Muscle layer of duodenum (tissue), 2 donors: ENCODE measurements around the gene ADCY2.

Experiments used
- H3K27ac ChIP-seq: one replicate; pipeline ENCODE4 v1.7.0; 2013; ENCODE audit warnings: mild to moderate bottlenecking, low read length
- H3K27me3 ChIP-seq: one replicate; pipeline ENCODE4 v1.7.0; 2013; ENCODE audit warnings: low read depth, mild to moderate bottlenecking, control low read depth, low read length
- H3K36me3 ChIP-seq, 2 donors: one replicate each; pipeline ENCODE4 v1.7.0; 2013; ENCODE audit warnings: low read length in 2 of 2, control low read depth in 1 of 2, mild to moderate bottlenecking in 1 of 2; ENCODE audit not compliant: insufficient read depth in 2 of 2, control insufficient read depth in 1 of 2
- H3K4me1 ChIP-seq, 2 donors: one replicate each; pipeline ENCODE4 v1.7.0; 2013; ENCODE audit warnings: low read length in 2 of 2, mild to moderate bottlenecking in 2 of 2, control low read depth in 1 of 2, moderate library complexity in 1 of 2; ENCODE audit not compliant: insufficient read depth in 2 of 2, control insufficient read depth in 1 of 2
- H3K4me3 ChIP-seq, 2 donors: one replicate each; pipeline ENCODE4 v1.7.0; 2013; ENCODE audit warnings: low read length in 2 of 2, low read depth in 1 of 2, mild to moderate bottlenecking in 1 of 2
- H3K9me3 ChIP-seq, 2 donors: one replicate each; pipeline ENCODE4 v1.7.0; 2013; ENCODE audit warnings: low read length in 2 of 2, control low read depth in 1 of 2, mild to moderate bottlenecking in 1 of 2; ENCODE audit not compliant: control insufficient read depth in 1 of 2
- donor health status: healthy.

The ADCY2 gene

DNA sequence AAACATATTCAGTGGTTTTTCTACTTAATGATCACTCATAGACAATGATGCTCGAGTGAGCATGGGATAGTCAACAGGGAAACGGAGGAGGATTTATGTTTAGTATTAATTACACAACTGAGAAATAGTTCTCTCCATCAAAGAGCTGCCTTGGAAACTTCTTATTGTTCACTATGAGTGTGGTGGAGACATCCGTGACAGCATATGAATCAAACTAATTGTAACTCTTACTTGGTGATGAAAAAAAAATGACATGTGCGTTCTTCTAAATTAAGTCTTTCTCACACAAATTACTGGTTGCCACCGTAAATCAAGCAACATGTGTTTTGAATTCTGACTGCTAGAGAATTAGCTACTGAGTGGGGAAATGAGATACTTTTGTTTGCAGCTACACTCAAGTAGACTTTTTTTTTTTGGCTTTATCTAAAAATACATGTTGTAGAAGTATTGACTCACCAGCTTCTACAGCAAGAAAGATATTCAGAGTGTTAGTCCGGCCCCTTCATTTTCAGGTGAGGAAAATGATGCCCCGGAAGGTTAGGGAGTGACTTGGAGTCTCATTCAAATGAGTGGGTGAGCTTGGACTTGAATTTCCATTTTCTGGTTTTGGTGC, 275.5 kb downstream of the ADCY2 start:
- Histone ChIP-seq H3K27ac (no peak overlapping the region), H3K27me3 (no peaks in the 10 kb centered on the region), H3K36me3 (no peaks in the 10 kb centered on the region), H3K4me3 (no peak overlapping the region), H3K9me3 (no peaks in the 10 kb centered on the region), H3K4me1 (no peaks in the 10 kb centered on the region)

DNA sequence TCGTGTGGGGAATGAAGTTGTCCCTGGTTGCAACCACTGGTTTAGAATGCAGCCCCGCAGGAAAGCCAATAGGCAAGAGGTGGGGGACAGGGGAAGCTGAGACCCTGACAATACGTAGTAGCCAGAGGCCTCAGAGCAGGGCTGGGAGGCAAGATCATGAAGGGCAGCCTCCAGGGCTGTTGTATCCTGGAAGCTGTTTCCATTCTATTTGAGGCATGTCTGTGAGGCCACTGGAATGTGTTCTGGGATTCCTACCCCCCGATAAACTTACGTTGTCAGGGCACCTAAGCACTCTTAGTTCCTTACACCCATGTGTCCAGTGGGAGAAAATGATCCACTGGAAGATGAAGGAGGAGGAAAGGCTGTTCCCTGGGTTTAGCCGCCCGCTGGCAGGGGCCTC, 277.7 kb downstream of the ADCY2 start:
- H3K9me3 ChIP-seq = no peaks in the 10 kb centered on the region
- H3K27ac ChIP-seq = no peak overlapping the region
- H3K4me1 ChIP-seq = peaks cover 0 to 6% of the 10 kb centered on the region in 2 donors
- H3K27me3 ChIP-seq = no peaks in the 10 kb centered on the region
- no peak overlapping the region for H3K4me3 ChIP-seq
- no peaks in the 10 kb centered on the region for H3K36me3 ChIP-seq

DNA sequence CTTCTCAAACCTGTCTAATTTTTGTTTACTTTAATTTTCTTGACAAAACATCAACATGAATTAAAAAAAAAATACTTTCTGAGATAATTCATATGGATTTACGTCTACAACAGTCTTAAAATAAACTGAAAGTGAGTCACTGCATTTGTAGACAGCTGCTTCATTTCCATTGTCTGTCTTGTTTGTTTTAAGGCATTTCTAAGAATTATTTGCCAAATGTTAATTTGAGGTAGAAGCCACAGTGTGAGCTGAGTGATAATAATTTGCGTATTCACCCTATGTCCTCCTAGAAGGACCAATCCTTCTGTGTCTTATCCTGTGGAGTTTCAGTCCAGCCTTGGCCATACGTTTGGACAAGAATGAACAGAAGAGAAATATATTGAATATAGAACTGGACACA, 280.5 kb downstream of the ADCY2 start:
- Histone ChIP-seq H3K36me3 (no peaks in the 10 kb centered on the region), H3K9me3 (no peaks in the 10 kb centered on the region), H3K27me3 (no peaks in the 10 kb centered on the region), H3K4me1 (peaks cover 0 to 6% of the 10 kb centered on the region in 2 donors), H3K4me3 (no peak overlapping the region), H3K27ac (no peak overlapping the region)

DNA sequence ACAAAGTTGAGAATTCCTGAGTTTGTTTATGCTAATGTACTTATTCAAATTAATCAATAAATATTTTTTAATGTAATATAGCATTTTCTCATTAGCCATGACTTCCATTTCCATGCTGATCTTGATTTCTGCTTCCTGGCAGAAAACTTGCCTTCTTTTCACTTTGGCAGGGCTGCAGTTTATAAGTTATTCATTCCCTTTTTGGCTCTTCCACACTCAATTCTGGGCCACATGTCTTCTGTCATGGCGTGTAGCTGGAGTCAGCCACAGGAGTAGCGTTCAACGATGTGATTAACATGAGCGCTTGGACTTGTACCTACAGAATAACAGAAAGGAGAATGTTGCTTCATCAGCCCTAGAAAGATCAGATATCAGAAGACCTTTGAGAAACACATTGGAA, 282.1 kb downstream of the ADCY2 start:
- Histone ChIP-seq H3K27ac (no peak overlapping the region), H3K4me3 (no peak overlapping the region)

DNA sequence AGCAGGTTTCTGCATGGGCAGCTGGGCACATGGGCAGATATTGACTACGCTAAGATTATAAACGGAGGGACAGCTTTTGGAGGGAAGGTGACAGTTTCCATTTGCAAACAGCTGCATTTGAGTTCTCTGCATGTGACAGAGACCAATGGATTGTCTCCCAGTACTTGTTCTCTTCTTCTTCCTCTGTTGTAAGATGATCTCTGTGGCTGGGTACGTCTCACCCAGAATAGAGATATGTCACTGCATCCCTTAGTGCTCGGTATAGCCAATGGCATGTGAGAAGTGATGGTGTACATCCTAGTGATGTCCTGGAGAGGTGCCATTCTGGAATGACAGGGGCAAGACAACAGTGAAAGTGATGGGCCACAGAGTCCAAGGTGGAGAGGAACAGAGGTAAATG, 283.7 kb downstream of the ADCY2 start:
- H3K4me3 ChIP-seq = no peak overlapping the region
- no peaks in the 10 kb centered on the region for H3K36me3 ChIP-seq
- H3K9me3 ChIP-seq = no peaks in the 10 kb centered on the region
- H3K27me3 ChIP-seq = no peaks in the 10 kb centered on the region
- H3K4me1 ChIP-seq = peaks cover 0 to 11% of the 10 kb centered on the region in 2 donors
- no peak overlapping the region for H3K27ac ChIP-seq

More for the DNA sequence above, 282.1 kb downstream of the ADCY2 start:
- H3K27me3 ChIP-seq = no peaks in the 10 kb centered on the region
- H3K9me3 ChIP-seq = no peaks in the 10 kb centered on the region
- no peaks in the 10 kb centered on the region for H3K36me3 ChIP-seq
- H3K4me1 ChIP-seq = peaks cover 0 to 11% of the 10 kb centered on the region in 2 donors

DNA sequence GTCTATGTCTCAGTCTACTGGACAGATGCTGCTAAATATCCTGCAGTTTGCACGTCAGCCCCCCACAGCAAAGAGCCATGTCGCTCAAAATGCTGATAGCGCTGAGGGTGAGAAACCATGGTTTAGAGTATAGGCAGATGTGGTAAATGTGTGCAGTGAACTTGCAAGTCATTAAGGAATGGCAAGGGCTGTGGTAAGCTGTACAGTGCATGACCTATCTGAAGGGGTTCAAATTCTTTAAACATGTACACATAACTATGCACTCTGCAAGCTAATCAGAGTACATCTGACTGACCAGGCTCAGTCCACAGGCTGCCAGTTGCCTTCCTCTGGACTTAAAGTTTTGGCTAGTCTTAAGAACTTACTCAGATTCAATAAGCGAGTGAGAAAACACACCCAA, 284.3 kb downstream of the ADCY2 start:
- no peak overlapping the region for H3K27ac ChIP-seq
- H3K4me3 ChIP-seq = no peak overlapping the region
- no peaks in the 10 kb centered on the region for H3K9me3 ChIP-seq
- H3K27me3 ChIP-seq = no peaks in the 10 kb centered on the region
- H3K4me1 ChIP-seq = peaks cover 0 to 11% of the 10 kb centered on the region in 2 donors
- no peaks in the 10 kb centered on the region for H3K36me3 ChIP-seq

DNA sequence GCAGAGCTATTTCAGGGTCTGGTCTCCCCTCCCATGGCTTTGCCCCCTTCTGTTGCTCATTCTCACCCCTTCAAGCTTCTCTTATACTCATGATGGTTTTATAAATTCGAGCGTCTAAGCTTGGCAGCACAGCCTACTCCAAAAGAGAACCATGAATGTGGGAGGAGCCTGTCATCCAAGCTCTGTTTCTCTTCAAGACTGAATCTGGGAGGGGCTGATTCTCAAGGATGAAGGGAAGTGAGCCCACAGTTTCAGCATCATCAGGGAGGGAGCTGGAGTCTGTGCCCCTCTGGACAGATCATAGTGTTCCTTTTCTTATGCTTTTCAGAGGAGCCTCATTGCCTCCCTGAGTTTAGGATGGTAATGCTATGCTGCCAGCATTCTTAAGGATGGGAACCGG, 286.4 kb downstream of the ADCY2 start:
- no peaks in the 10 kb centered on the region for H3K27me3 ChIP-seq
- peaks cover 0 to 9% of the 10 kb centered on the region in 2 donors for H3K4me1 ChIP-seq
- H3K27ac ChIP-seq = no peak overlapping the region
- no peaks in the 10 kb centered on the region for H3K36me3 ChIP-seq
- H3K9me3 ChIP-seq = no peaks in the 10 kb centered on the region
- H3K4me3 ChIP-seq = no peak overlapping the region

DNA sequence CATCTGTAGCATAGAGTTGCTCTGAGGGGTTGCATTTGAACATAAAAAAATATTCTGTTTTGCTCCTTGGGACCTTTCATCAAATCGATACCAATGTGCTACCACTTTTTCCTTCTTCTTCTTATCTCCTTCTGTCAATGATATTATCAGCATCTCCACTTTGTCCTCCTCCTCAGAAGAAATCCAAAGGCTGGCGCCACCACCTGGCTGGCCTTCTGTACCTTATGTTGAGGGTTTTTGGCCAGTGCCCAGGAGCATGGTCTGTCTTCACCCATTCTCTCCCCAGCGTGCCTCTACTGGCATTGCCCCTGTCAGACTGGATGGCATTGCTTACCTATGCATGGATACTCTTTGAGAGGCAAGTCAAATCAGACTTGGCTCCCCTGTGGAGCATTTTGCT, 287.8 kb downstream of the ADCY2 start:
- H3K4me1 ChIP-seq = peaks cover 0 to 5% of the 10 kb centered on the region in 2 donors
- no peaks in the 10 kb centered on the region for H3K9me3 ChIP-seq
- H3K36me3 ChIP-seq = no peaks in the 10 kb centered on the region
- no peak overlapping the region for H3K4me3 ChIP-seq
- H3K27me3 ChIP-seq = no peaks in the 10 kb centered on the region
- no peak overlapping the region for H3K27ac ChIP-seq

DNA sequence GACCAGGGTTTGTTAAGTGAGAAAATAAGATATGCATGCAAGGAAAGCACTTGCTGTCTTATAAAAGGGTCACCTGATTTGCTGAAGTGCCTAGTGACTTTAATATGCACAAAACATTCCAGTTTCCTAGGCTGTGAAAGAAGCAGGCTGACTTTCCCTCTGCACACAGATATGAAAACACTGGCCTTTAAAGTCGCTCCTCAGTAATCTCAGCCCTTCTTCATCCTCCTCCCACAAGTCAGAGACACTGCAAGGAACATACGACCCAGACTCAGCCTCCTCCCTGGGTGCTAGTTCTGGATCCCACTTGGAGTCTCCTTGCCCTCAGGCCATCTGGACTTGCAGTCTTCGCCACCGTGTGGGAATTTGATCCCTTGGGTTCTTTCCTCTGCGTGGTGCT, 288.9 kb downstream of the ADCY2 start:
- H3K27me3 ChIP-seq = no peaks in the 10 kb centered on the region
- no peak overlapping the region for H3K27ac ChIP-seq
- no peak overlapping the region for H3K4me3 ChIP-seq
- H3K36me3 ChIP-seq = no peaks in the 10 kb centered on the region
- peaks cover 0 to 5% of the 10 kb centered on the region in 2 donors for H3K4me1 ChIP-seq
- no peaks in the 10 kb centered on the region for H3K9me3 ChIP-seq

DNA sequence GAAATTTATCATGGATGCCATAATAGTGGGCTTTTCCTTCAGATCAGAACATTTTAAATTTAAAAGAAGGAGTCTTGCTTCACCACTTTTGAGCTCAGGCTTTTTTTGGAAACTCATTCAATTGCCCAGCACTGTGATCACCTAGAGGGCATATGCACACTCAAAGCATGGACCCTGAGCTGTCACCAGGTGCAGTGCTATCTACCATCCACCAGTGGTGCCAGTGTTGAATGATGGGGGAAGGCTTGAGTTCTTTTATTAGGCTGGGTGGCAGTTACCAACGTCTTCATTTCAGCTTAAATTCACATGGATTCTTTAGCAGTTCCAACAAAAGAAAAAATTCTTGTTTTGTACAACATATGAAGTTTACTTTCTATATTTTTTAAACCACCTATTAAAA, 290.9 kb downstream of the ADCY2 start:
- no peak overlapping the region for H3K27ac ChIP-seq
- no peak overlapping the region for H3K4me3 ChIP-seq
- no peaks in the 10 kb centered on the region for H3K27me3 ChIP-seq
- no peaks in the 10 kb centered on the region for H3K36me3 ChIP-seq
- H3K4me1 ChIP-seq = peaks cover 0 to 5% of the 10 kb centered on the region in 2 donors
- H3K9me3 ChIP-seq = no peaks in the 10 kb centered on the region

DNA sequence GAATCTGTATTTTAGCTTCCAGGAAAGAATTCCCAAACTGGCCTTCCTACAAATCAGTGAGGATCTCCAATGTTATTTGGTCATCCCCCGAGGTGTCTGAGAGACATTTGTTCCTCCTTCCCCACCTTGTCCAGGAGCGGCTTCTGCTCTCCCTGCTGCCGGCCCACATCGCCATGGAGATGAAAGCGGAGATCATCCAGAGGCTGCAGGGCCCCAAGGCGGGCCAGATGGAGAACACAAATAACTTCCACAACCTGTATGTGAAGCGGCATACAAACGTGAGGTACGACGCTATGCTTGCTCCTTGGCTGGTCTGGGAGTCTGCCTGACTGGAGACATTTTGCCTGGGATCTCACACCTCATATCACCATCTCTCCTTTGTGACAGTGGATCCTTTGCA, 294.6 kb downstream of the ADCY2 start:
- Histone ChIP-seq H3K36me3 (no peaks in the 10 kb centered on the region), H3K9me3 (no peaks in the 10 kb centered on the region), H3K27ac (no peak overlapping the region), H3K4me1 (no peaks in the 10 kb centered on the region), H3K27me3 (no peaks in the 10 kb centered on the region), H3K4me3 (no peak overlapping the region)

DNA sequence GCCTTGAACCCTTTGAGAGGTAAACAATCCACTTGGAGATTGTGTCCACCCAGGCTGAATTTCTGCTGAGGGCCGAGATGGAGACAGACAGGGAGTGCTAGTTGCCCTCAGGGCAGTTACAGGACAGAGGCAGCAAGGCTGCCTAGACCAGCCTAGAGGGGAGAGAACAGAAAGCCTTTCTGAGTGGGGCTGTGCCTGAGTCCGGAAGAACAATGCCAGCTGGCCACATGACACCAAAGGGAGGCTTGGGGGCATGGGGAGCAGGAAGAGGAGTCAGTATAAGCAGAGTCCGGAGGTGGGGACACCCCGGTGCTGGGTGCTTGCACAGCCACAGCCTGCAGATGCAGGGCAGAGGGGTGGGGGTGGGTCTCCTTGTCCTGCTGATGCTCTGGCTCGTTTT, 309.3 kb downstream of the ADCY2 start:
- Histone ChIP-seq H3K4me1 (no peaks in the 10 kb centered on the region), H3K36me3 (no peaks in the 10 kb centered on the region), H3K9me3 (no peaks in the 10 kb centered on the region), H3K4me3 (no peak overlapping the region), H3K27me3 (no peaks in the 10 kb centered on the region), H3K27ac (no peak overlapping the region)
